BJ (cell line): Measurements from ENCODE around the gene ARMC8. TPM values are rescaled to one million over a fixed set of nuclear protein-coding genes. Genes with fewer than 3 reads are reported as not detected.

ENCODE experiments used
- CTCF ChIA-PET: fragments of 350-600 bp; formaldehyde crosslinking; extraction: SDS; loops from one replicate; lab custom pipeline; 2021; ENCODE audit warnings: antibody characterized with exemption, inconsistent platforms; lab: Yijun Ruan, JAX
- POLR2A ChIA-PET: fragments of 300-600 bp; sonication (Branson Sonifier 250); formaldehyde crosslinking; extraction: SDS; loops from one replicate; lab custom pipeline; 2021; ENCODE audit warnings: antibody characterized with exemption; lab: Charles Lee
- DNase-seq: peaks from one replicate; pipeline ENCODE4 v3.0.0-alpha.2; 2011; ENCODE audit warnings: low read depth
- H3K27me3 ChIP-seq: 2 replicates; pipeline ENCODE4 v1.6.0; 2011; ENCODE audit warnings: low read length; ENCODE audit not compliant: control insufficient read depth, insufficient read depth
- H3K36me3 ChIP-seq: 2 replicates; pipeline ENCODE4 v1.5.1; 2011; ENCODE audit warnings: low read length; ENCODE audit not compliant: control insufficient read depth, insufficient read depth
- H3K4me3 ChIP-seq: 2 replicates; pipeline ENCODE4 v1.5.1; 2011; ENCODE audit warnings: low read depth, mild to moderate bottlenecking, control low read depth, low read length
- polyA plus RNA-seq: library from polyadenylated mRNA; depleted of rRNA; stranded (reverse); fragments of >200 nt; gene quantifications from 2 replicates; pipeline ENCODE4 v1.2.3, GENCODE V29; 2011
- TF ChIP-seq, protein P1 (sequence below): IDR thresholded peaks from 2 replicates; pipeline ENCODE4 v1.5.1; 2011; ENCODE audit warnings: low read depth, mild to moderate bottlenecking, control low read depth, inconsistent platforms, low read length, moderate library complexity; ENCODE audit not compliant: insufficient read depth

ARMC8 gene
- polyA plus RNA-seq, 1 experiment: 52.7 TPM

DNA sequence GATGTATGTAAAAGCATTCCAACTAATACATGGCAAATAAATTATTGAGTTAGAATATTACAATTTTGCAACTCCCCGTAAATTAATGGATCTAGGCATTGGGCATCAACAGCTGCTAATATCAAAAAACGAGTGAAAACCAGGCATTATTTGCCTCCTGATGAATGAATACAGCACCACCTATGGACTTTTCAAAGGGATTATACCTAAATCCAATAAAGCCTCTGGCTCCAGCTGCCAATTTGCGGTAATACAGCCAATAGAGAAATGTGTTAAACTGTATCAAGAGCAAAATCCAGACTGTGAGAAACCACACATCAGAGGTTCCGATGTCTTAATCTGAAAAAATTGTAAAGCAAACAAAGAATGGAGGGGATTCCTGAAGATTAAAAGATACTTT, 38.6 kb upstream of the ARMC8 start:
- no peak for DNase-seq
- TF ChIP-seq, protein P1, sequence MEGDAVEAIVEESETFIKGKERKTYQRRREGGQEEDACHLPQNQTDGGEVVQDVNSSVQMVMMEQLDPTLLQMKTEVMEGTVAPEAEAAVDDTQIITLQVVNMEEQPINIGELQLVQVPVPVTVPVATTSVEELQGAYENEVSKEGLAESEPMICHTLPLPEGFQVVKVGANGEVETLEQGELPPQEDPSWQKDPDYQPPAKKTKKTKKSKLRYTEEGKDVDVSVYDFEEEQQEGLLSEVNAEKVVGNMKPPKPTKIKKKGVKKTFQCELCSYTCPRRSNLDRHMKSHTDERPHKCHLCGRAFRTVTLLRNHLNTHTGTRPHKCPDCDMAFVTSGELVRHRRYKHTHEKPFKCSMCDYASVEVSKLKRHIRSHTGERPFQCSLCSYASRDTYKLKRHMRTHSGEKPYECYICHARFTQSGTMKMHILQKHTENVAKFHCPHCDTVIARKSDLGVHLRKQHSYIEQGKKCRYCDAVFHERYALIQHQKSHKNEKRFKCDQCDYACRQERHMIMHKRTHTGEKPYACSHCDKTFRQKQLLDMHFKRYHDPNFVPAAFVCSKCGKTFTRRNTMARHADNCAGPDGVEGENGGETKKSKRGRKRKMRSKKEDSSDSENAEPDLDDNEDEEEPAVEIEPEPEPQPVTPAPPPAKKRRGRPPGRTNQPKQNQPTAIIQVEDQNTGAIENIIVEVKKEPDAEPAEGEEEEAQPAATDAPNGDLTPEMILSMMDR: no peak
- H3K36me3 ChIP-seq: no peaks in the 10 kb centered on the region
- H3K27me3 ChIP-seq: no peaks in the 10 kb centered on the region
- ChIA-PET CTCF (interaction anchor here (1.0 to 1.3 kb wide), 2 partner anchors 12 to 47 kb away, joined by 3 read pairs; no protein-coding TSS in a partner anchor), POLR2A (no interaction called here)
- H3K4me3 ChIP-seq: no peak overlapping the region

DNA sequence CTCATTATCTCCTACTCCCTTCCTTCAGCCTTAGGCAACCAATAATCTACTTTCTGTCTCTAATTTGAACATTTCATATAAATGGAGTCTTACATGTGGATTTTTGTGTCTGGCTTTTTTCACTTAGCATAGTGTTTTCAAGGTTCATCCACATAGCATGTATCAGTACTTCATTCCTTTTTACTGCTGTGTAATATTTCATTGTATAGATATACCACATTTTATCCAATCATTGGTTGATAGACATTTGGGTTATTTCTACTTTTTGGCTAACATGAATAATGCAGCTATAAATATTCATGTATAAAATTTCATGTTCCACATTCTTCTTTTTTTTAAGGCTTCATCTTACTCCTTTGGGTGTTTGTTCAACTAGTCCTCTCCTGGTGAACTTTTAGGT, 32.6 kb upstream of the ARMC8 start:
- no peak for DNase-seq
- CTCF ChIA-PET: no interaction called here
- TF ChIP-seq, protein P1: no peak
- Histone ChIP-seq H3K4me3 (no peak overlapping the region), H3K27me3 (no peaks in the 10 kb centered on the region), H3K36me3 (no peaks in the 10 kb centered on the region)
- POLR2A ChIA-PET: no interaction called here

DNA sequence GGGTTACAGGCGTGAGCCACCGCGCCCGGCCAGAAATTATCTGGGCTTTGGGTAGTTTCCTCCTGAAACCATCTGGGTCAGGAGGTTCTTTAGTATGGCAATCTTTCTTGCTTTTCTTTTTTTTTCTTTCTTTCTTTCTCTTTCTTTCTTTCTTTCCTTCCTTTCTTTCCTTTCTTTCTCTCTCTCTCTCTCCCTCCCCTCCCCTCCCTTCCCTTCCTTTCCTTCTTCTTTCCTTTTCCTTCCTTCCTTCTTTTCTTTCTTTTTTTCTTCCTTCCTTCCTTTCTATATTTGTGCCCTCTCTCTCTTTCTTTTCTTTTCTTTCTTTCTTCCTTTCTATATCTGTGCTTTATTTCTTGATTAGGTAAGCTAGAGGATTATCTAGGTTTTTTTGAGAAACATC, 29.4 kb upstream of the ARMC8 start:
- ChIA-PET POLR2A (no interaction called here), CTCF (interaction anchor here (0.6 to 1.2 kb wide), 2 partner anchors 39 to 44 kb away, joined by 3 to 5 read pairs; no protein-coding TSS in a partner anchor)
- no peak for DNase-seq
- H3K27me3 ChIP-seq: no peaks in the 10 kb centered on the region
- H3K36me3 ChIP-seq: no peaks in the 10 kb centered on the region
- TF ChIP-seq, protein P1: no peak
- H3K4me3 ChIP-seq: no peak overlapping the region

DNA sequence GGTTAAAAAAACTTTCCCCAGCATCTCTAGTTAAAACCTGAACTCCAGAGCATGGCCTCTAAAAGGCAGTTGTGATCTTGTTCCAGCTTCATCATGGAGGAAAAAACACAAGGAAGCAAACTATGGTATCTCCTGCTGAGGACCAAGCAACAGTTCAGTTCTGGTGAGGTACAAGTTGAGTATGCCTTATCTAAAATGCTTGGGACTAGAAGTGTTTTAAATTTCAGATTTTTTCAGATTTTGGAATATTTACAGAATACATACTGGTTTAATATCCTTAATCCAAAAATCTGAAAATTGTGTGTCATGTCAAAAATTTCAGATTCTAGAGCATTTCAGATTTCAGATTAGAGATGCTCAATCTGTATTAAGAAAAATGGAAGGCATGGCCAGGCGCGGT, 22.0 kb upstream of the ARMC8 start:
- Histone ChIP-seq H3K36me3 (peaks cover 5% of the 10 kb centered on the region; the same call in 1 of the 2 replicates), H3K27me3 (no peaks in the 10 kb centered on the region), H3K4me3 (no peak overlapping the region)
- CTCF ChIA-PET: no interaction called here
- POLR2A ChIA-PET: no interaction called here
- no peak for DNase-seq
- TF ChIP-seq, protein P1: no peak

DNA sequence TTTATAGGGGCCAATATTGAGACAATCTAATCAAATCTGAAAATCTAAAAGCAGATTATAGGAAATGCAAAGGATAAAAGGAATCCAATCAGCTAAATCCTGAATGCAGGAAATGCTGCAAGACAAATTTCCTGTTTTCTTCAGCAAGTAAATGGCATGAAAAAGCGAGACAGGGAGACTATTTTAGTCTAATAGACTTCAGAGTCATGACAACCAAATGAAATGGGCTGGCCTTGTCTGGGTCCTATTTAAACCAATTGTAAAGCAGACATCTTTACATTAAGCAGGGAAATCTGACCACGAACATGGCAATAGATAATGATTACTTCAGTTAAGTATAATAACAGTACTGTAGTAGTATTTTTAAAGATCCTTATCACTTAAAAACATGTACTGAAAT, 14.5 kb upstream of the ARMC8 start:
- TF ChIP-seq, protein P1: no peak
- Histone ChIP-seq H3K36me3 (no peaks in the 10 kb centered on the region), H3K27me3 (no peaks in the 10 kb centered on the region), H3K4me3 (no peak overlapping the region)
- CTCF ChIA-PET: interaction anchor here (0.7 to 1.2 kb wide), 3 partner anchors 10 to 158 kb away, joined by 3 to 5 read pairs (median 3); no protein-coding TSS in a partner anchor
- DNase-seq: no peak
- POLR2A ChIA-PET: no interaction called here
